Transverse colon (tissue), 4 donors: Measurements from ENCODE around the gene ZDHHC14. TPM values are rescaled to one million over a fixed set of nuclear protein-coding genes. Genes with fewer than 3 reads are reported as not detected.

Experiments used
- DNase-seq: peaks from one replicate; pipeline ENCODE4 v3.0.0-alpha.2; 2019
- H3K27ac ChIP-seq, 4 donors: fragments of 200-600 bp; sonication (generic); 2 replicates each; pipeline ENCODE4 v1.5.1; 2016 to 2018; ENCODE audit warnings: inconsistent platforms in 4 of 4
- H3K27me3 ChIP-seq: fragments of 200-600 bp; sonication (generic); 2 replicates; pipeline ENCODE4 v1.5.1; 2017; ENCODE audit warnings: inconsistent platforms
- H3K36me3 ChIP-seq, 4 donors: fragments of 200-600 bp; sonication (generic); 2 replicates each; pipeline ENCODE4 v1.5.1; 2017 to 2019; ENCODE audit warnings: inconsistent platforms in 4 of 4
- H3K4me1 ChIP-seq, 4 donors: fragments of 200-600 bp; sonication (generic); 2 replicates each; pipeline ENCODE4 v1.5.1; 2017 to 2020; ENCODE audit warnings: inconsistent platforms in 4 of 4
- H3K4me3 ChIP-seq, 4 donors: fragments of 200-600 bp; sonication (generic); 1 replicate in 1 of 4; 2 replicates in 3 of 4; pipeline versions ENCODE4 v1.5.1 to v1.6.1; 2017 to 2019; ENCODE audit warnings: inconsistent platforms in 4 of 4
- H3K9me3 ChIP-seq, 2 donors: fragments of 200-600 bp; sonication (generic); 2 replicates each; pipeline ENCODE4 v1.5.1; 2017 to 2019; ENCODE audit warnings: inconsistent platforms in 2 of 2
- CTCF ChIP-seq, 5 experiments: fragments of 200-600 bp in 3 of 5; fragments of 450-650 bp in 2 of 5; sonication (generic) in 3 of 5; IDR thresholded peaks; 1 replicate in 2 of 5; 2 replicates in 3 of 5; pipeline ENCODE4 v1.5.1; 2016 to 2017; ENCODE audit warnings: antibody characterized with exemption in 5 of 5, inconsistent platforms in 3 of 5, mild to moderate bottlenecking in 2 of 5, moderate library complexity in 1 of 5
- EP300 ChIP-seq: sonication (generic); formaldehyde crosslinking; IDR thresholded peaks from one replicate; pipeline ENCODE4 v1.6.1; 2017; ENCODE audit warnings: antibody characterized with exemption, low read depth
- POLR2A ChIP-seq: fragments of 450-650 bp; IDR thresholded peaks from one replicate; pipeline ENCODE4 v1.6.1; 2016; ENCODE audit warnings: antibody characterized with exemption, mild to moderate bottlenecking, moderate library complexity
- POLR2AphosphoS5 ChIP-seq, 3 donors: sonication (generic); formaldehyde crosslinking; IDR thresholded peaks; one replicate each; pipeline ENCODE4 v1.6.1; 2016; ENCODE audit warnings: antibody characterized with exemption in 3 of 3
- WGBS, 2 donors: methylation state at CpG; one replicate each; pipeline ENCODE4 v1.1.5; 2018; ENCODE audit warnings: low coverage in 1 of 2; 5-methylcytosine and 5-hydroxymethylcytosine counted together
- in situ Hi-C, 4 donors: fragments of 200-750 bp; cut with MboI; loops; one replicate each; pipeline versions ENCODE4 v1.15.0 to v1.15.1; 2017; ENCODE audit warnings: low sequenced_read_pairs in 3 of 4, low pct_ligation_motif_present in 1 of 4, low pct_unique_long_range_greater_than_20kb in 1 of 4
- intact Hi-C: fragments of 100-400 bp; cut with DNase I; formaldehyde crosslinking; loops from one replicate; pipeline ENCODE4 v1.15.1; 2023; ENCODE audit warnings: low total_unique reads
- total RNA-seq, 4 donors: library from RNA; depleted of rRNA; stranded (reverse); fragments of >200 nt; gene quantifications; one replicate each; pipeline ENCODE4 v1.1.0, GENCODE V29; 2016

Gene ZDHHC14
- total RNA-seq, 4 donors from 2014 or later = 10.2 to 16.5 (median 12.5) TPM

- Histone ChIP-seq H3K27ac (peak overlapping the region; percentile 52 to 66 (median 60)), H3K36me3 (no peaks in the 10 kb centered on the region), H3K4me1 (peaks cover 7 to 53% (median 23%) of the 10 kb centered on the region in 4 donors), H3K27me3 (no peaks in the 10 kb centered on the region), H3K9me3 (no peaks in the 10 kb centered on the region), H3K4me3 (no peak overlapping the region)
- TF ChIP-seq POLR2A = no peak
- TF ChIP-seq CTCF (IDR thresholded peaks at IDR 0.05) = no peak
- TF ChIP-seq EP300 = no peak
- no peak for TF ChIP-seq POLR2AphosphoS5 (IDR thresholded peaks at IDR 0.05)
- DNase-seq = no peak
- intact Hi-C loops = no loop called here
- WGBS, 2 donors = 51 to 62% methylated on average over 8 to 13 of the region's 13 CpGs
- in situ Hi-C loops = no loop called here
These were observed 154.6 kb downstream of the ZDHHC14 start for GRCh38 chr6:157535340-157536222.

- Histone ChIP-seq H3K9me3 (no peaks in the 10 kb centered on the region), H3K4me1 (peaks cover 7 to 48% (median 21%) of the 10 kb centered on the region in 4 donors), H3K27me3 (no peaks in the 10 kb centered on the region), H3K27ac (peak overlapping the region; percentile 52 to 66 (median 60)), H3K4me3 (no peak overlapping the region), H3K36me3 (no peaks in the 10 kb centered on the region)
- intact Hi-C loops = no loop called here
- in situ Hi-C loops = no loop called here
- WGBS, 2 donors = 6% methylated on average over 2 of the region's 2 CpGs
- DNase-seq = no peak
- TF ChIP-seq EP300 = no peak
- TF ChIP-seq CTCF (IDR thresholded peaks at IDR 0.05) = no peak
- no peak for TF ChIP-seq POLR2A
- no peak for TF ChIP-seq POLR2AphosphoS5 (IDR thresholded peaks at IDR 0.05)
These were observed 155.2 kb downstream of the ZDHHC14 start for GRCh38 chr6:157536223-157536545.

GRCh38 chr6:157537556-157537955 is 156.6 kb downstream of the ZDHHC14 start:
- in situ Hi-C loops (no loop called here), intact Hi-C loops (no loop called here)
- Histone ChIP-seq H3K9me3 (no peaks in the 10 kb centered on the region), H3K27ac (peak overlapping the region in 3 of 4 donors; percentile 17 to 41 (median 40)), H3K4me1 (peaks cover 7 to 40% (median 19%) of the 10 kb centered on the region in 4 donors), H3K36me3 (no peaks in the 10 kb centered on the region), H3K4me3 (no peak overlapping the region), H3K27me3 (no peaks in the 10 kb centered on the region)
- TF ChIP-seq EP300 = no peak
- TF ChIP-seq CTCF (IDR thresholded peaks at IDR 0.05) = no peak
- TF ChIP-seq POLR2A = no peak
- TF ChIP-seq POLR2AphosphoS5 (IDR thresholded peaks at IDR 0.05) = no peak
- WGBS, 2 donors = 95% methylated on average over 2 of the region's 2 CpGs; no CpG with 5 or more reads in 1 of the 2 donors
- no peak for DNase-seq

- Histone ChIP-seq H3K4me1 (peaks cover 7 to 40% (median 19%) of the 10 kb centered on the region in 4 donors), H3K27me3 (no peaks in the 10 kb centered on the region), H3K27ac (peak overlapping the region in 3 of 4 donors; percentile 17 to 41 (median 40)), H3K9me3 (no peaks in the 10 kb centered on the region), H3K4me3 (no peak overlapping the region), H3K36me3 (no peaks in the 10 kb centered on the region)
- in situ Hi-C loops = no loop called here
- DNase-seq = no peak
- no peak for TF ChIP-seq EP300
- 78 to 83% methylated on average over 1 to 5 of the region's 5 CpGs for WGBS, 2 donors
- intact Hi-C loops = no loop called here
These were observed 157.2 kb downstream of the ZDHHC14 start for GRCh38 chr6:157538168-157538567.
